Mucosa of descending colon (tissue), 3 donors: Measurements from ENCODE around the gene RPTOR. TPM values are rescaled to one million over a fixed set of nuclear protein-coding genes. Genes with fewer than 3 reads are reported as not detected.

ENCODE experiments used
- ATAC-seq: fragments of 200-7000 bp; cut with Tn5 transposase; one replicate; pipeline ENCODE4 v1.9.1; 2020; ENCODE audit warnings: mild to moderate bottlenecking, moderate library complexity
- DNase-seq, 3 donors: peaks; one replicate each; pipeline ENCODE4 v3.0.0-alpha.2; 2020
- H3K36me3 ChIP-seq: fragments of 200-600 bp; one replicate; pipeline ENCODE4 v1.8.0; 2021; ENCODE audit warnings: low read depth, mild to moderate bottlenecking
- H3K4me1 ChIP-seq: fragments of 200-600 bp; one replicate; pipeline ENCODE4 v1.8.0; 2021; ENCODE audit warnings: low read depth, mild to moderate bottlenecking
- H3K4me3 ChIP-seq: fragments of 200-600 bp; one replicate; pipeline ENCODE4 v1.8.0; 2021; ENCODE audit warnings: mild to moderate bottlenecking
- H3K9me3 ChIP-seq: fragments of 200-600 bp; one replicate; pipeline ENCODE4 v1.8.0; 2021; ENCODE audit warnings: mild to moderate bottlenecking
- intact Hi-C, 2 donors: fragments of 100-400 bp; cut with DNase I in 1 of 2; cut with micrococcal nuclease in 1 of 2; formaldehyde crosslinking; loops; one replicate each; pipeline versions ENCODE4 v1.11.0 to v1.11.1; 2022; cut with DNase I, micrococcal nuclease
- total RNA-seq, 3 donors: library from RNA; stranded (reverse); fragmentation: NEBNext Ultra II Directional in 2 of 3; extraction: Animal tissue kit (Norgen Biotek cat#: 25700) in 2 of 3; gene quantifications; one replicate each; pipeline versions ENCODE4 v1.2.1 to v1.2.4, GENCODE V29; 2021 to 2023
- TF ChIP-seq, protein P1 (sequence below): fragments of 200-600 bp; IDR thresholded peaks from one replicate; pipeline ENCODE4 v1.8.0; 2022; ENCODE audit warnings: antibody characterized with exemption, mild to moderate bottlenecking
- donor health status: DM: no; HTN: no; CAD: no; lungs with moderate emphysema.
- donor health status: DM: no; HTN: no; CAD: no.
- donor health status: DM: no; HTN: yes; CAD: no.

Gene RPTOR
- total RNA-seq, 3 donors from 2014 or later: 30.5 to 44.4 (median 37.2) TPM

DNA sequence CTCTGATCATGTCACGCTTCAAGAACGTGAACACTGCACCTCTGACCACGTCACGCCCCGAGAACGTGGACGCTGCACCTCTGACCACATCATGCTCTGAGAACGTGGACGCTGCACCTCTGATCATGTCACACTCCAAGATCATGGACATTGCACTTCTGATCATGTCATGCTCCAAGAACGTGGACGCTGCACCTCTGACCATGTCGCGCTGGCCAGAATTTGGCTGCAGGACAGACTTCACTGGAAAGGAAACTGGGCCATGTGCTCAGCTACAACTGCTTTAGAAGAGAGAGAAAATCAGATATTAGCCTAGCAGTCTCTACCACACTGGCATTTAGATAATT, 182.7 kb downstream of the RPTOR start:
- no peaks in the 10 kb centered on the region for H3K9me3 ChIP-seq
- H3K4me3 ChIP-seq: no peak overlapping the region
- DNase-seq (no peak), ATAC-seq (no peak)
- H3K36me3 ChIP-seq: no peaks in the 10 kb centered on the region
- H3K4me1 ChIP-seq: no peaks in the 10 kb centered on the region
- intact Hi-C loops: no loop called here
- TF ChIP-seq, protein P1, sequence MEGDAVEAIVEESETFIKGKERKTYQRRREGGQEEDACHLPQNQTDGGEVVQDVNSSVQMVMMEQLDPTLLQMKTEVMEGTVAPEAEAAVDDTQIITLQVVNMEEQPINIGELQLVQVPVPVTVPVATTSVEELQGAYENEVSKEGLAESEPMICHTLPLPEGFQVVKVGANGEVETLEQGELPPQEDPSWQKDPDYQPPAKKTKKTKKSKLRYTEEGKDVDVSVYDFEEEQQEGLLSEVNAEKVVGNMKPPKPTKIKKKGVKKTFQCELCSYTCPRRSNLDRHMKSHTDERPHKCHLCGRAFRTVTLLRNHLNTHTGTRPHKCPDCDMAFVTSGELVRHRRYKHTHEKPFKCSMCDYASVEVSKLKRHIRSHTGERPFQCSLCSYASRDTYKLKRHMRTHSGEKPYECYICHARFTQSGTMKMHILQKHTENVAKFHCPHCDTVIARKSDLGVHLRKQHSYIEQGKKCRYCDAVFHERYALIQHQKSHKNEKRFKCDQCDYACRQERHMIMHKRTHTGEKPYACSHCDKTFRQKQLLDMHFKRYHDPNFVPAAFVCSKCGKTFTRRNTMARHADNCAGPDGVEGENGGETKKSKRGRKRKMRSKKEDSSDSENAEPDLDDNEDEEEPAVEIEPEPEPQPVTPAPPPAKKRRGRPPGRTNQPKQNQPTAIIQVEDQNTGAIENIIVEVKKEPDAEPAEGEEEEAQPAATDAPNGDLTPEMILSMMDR: no peak

DNA sequence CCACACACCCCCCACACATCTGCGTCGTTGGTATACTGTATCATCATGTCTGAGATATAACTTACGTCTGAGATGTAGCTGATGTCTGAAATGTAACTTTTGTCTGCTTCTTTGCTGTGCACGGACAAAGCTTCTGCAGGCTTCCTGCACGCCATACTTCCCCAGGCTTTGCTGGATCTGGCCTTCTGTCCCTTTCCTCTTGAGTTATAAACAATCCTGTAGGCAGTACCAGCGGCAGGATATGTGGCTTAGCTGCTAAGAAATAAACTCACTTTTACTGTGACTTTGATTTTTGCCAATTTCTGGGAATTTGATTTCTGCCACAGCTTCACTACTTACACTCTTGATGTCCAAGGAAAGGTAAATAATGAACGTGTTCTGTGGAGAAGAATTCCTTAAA, 184.4 kb downstream of the RPTOR start:
- Histone ChIP-seq H3K36me3 (no peaks in the 10 kb centered on the region), H3K4me1 (no peaks in the 10 kb centered on the region), H3K9me3 (no peaks in the 10 kb centered on the region), H3K4me3 (no peak overlapping the region)
- DNase-seq: no peak
- no peak for ATAC-seq
- intact Hi-C loops: no loop called here
- TF ChIP-seq, protein P1: no peak

DNA sequence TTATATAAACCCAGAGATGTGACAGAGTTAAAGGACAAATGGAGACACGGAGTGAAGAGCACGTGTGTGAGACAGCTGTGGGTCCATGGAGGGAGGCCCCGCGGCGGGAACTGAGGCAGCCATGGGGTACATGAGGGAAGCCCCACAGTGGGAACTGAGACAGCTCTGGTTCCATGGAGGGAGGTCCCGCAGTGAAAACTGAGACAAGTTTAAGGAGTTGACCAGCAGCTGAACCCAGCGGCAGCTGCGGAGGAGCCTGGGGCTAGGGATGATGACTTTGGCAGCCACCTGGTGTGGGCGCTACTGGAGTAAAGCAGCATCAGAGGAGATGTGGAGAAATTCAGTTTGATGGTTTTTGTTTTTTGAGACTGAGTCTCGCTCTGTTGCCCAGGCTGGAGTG, 185.1 kb downstream of the RPTOR start:
- no peak for ATAC-seq
- H3K36me3 ChIP-seq: no peaks in the 10 kb centered on the region
- TF ChIP-seq, protein P1: no peak
- intact Hi-C loops: no loop called here
- H3K4me3 ChIP-seq: no peak overlapping the region
- DNase-seq: no peak
- H3K9me3 ChIP-seq: no peaks in the 10 kb centered on the region
- no peaks in the 10 kb centered on the region for H3K4me1 ChIP-seq

DNA sequence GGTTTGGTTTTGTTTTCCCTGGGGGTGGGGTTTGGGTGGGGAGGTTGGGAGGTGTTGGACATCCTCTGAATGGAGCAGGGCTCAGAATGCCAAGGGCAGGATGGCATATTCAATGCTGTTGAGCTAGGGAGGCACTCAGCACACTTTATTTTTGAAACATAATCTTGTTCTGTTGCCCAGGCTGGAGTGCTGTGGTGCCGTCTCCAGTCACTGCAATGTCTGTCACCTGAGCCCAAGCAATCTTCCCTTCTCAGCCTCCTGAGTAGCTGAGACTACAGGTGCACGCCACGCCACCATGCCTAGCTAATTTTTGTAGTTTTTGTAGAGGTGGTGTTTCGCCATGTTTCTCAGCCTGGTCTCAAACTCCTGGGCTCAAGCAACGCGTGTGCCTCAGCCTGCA, 186.1 kb downstream of the RPTOR start:
- TF ChIP-seq, protein P1: no peak
- Histone ChIP-seq H3K4me1 (no peaks in the 10 kb centered on the region), H3K4me3 (no peak overlapping the region), H3K9me3 (no peaks in the 10 kb centered on the region), H3K36me3 (no peaks in the 10 kb centered on the region)
- intact Hi-C loops: no loop called here
- ATAC-seq (no peak), DNase-seq (no peak)

DNA sequence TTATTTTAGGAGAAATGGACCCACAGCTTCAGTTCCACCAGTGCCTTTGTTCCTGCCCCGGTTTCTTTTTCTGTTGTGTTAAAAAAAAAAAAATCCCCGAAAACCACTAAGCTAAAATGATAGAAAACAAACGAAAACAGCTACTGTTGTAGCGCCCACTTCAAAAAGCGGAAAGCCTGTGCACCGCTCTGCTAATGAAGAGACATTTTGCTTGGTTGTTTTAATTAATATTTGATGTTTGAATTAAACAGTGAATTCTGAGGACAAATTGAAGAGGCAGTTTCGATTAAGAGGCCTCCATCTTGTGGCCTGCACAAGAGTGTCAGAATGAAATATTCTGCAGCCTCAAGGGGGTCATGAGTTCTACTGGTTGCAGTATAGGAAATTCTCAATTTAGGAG, 186.7 kb downstream of the RPTOR start:
- DNase-seq (no peak), ATAC-seq (no peak)
- H3K36me3 ChIP-seq: no peaks in the 10 kb centered on the region
- intact Hi-C loops: no loop called here
- H3K9me3 ChIP-seq: no peaks in the 10 kb centered on the region
- H3K4me1 ChIP-seq: no peaks in the 10 kb centered on the region
- H3K4me3 ChIP-seq: no peak overlapping the region
- TF ChIP-seq, protein P1: no peak

DNA sequence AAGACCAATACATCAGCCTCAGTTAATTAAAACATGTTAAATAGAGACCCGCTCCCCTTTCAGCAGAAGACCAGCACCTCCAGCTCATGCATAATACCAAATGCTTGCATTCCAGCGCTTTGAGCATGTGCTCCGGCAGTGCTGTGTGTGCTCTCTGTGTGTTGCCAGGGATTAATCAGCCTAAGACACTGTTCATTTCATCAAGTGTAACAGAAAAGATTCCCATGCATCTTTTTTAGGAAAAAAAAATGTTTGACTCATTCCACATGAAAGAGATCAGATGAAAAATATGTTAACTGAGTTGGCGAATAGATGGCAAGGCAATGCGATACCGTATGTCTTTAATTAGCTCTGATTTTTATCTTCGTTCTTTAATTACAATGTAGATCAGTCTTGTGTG, 187.6 kb downstream of the RPTOR start:
- intact Hi-C loops: no loop called here
- TF ChIP-seq, protein P1: no peak
- Histone ChIP-seq H3K4me1 (no peaks in the 10 kb centered on the region), H3K9me3 (no peaks in the 10 kb centered on the region), H3K36me3 (no peaks in the 10 kb centered on the region), H3K4me3 (no peak overlapping the region)
- ATAC-seq (no peak), DNase-seq (no peak)
